ENCODE measurements around the gene GSX1.
A peak's percentile ranks its signal among the peaks of the same experiment; 100 is the strongest.
"Not testable (repeated sequence)": the region's sequence is repeated elsewhere in the genome, so short reads cannot be mapped to it uniquely, and the experiment has no call there.

The GSX1 gene
- 0 reads per million in 2 experiments for total RNA-seq

DNA sequence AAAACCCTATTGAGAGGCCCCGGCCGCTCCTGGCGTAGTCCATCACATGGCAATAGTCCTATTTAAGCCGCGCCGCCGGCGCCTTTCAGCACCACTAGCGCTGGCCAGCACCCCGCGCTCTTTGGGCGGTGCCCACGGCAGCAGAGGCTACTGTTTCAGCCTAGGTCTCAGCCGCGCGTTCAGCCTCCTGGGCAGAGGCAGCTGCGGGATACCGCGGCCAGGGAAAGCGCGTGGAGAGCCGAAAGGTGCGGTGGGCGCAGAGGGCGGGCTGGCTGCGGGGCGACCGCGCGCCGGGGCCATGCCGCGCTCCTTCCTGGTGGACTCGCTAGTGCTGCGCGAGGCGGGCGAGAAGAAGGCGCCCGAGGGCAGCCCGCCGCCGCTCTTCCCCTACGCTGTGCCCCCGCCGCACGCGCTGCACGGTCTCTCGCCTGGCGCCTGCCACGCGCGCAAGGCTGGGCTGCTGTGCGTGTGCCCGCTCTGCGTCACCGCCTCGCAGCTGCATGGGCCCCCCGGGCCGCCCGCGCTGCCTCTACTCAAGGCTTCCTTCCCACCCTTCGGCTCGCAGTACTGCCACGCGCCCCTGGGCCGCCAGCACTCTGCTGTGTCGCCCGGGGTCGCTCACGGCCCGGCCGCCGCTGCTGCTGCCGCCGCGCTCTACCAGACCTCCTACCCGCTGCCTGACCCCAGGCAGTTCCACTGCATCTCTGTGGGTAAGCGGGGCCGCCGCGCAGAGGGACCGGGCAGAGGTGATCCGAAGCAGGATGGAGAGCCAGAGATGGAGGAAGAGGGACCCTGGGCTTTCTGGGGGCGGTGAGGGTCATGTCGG, at the start of gene GSX1:
Gene GSX1, plus strand, starts transcription at position 91 of the 826 bp plus-strand sequence. Its CDS starts 208 bp downstream, at position 299.
- peak; percentile 6 for DNase-seq (ENCODE audit: low read depth)

DNA sequence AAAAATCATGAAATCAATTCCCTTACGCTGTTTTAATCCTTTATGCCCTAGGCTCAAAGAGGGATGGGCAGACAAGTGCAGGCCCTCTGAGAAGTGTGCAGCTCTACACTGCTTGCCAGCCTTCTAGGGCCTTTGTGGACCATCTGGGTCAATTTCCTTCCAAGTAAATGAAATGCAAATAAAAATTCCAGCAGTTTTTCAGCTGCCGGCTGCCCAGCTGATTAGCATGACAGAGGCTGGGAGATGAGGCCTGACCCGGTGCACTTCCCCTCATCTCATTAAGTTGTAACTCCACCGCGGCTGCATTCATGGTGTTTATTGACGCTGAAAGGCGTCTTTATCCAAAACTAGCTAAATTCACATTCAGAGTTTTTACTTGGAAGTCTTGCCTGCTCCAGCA, 47.5 kb upstream of the GSX1 start:
- DNase-seq (ENCODE audit: low read depth): no peak

DNA sequence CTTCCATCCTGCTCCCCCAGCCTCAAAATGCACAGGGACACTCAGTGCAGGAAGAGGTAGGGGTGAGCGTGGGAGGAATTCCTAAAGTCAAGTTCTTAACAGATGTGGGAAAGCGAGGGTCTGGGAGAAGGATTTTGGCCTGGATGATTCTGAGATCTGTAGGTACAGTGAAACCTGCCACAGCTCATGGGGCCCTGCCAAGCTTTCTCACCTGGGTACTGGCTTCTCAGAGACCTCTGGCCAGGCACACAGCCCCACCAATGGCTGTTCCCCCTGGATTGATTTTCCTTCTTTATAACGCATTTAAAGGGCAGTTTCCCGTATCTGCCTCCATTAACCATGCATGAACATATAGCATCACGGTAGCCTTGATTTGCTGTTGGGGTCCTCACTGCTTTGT, 47.0 kb upstream of the GSX1 start:
- DNase-seq (ENCODE audit: low read depth): no peak

DNA sequence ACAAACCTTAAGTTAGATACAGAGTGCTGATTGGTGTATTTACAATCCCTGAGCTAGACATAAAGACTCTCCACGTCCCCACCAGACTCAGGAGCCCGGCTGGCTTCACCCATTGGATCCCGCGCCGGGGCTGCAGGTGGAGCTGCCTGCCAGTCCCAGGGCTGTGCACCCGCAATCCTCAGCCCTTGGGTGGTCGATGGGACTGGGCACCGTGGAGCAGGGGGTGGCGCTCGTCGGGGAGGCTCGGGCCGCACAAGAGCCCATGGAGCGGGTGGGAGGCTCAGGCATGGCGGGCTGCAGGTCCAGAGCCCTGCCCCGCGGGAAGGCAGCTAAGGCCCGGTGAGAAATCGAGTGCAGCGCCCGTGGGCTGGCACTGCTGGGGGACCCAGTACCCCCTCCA, 44.1 kb upstream of the GSX1 start:
- DNase-seq (ENCODE audit: low read depth): not testable (repeated sequence)

DNA sequence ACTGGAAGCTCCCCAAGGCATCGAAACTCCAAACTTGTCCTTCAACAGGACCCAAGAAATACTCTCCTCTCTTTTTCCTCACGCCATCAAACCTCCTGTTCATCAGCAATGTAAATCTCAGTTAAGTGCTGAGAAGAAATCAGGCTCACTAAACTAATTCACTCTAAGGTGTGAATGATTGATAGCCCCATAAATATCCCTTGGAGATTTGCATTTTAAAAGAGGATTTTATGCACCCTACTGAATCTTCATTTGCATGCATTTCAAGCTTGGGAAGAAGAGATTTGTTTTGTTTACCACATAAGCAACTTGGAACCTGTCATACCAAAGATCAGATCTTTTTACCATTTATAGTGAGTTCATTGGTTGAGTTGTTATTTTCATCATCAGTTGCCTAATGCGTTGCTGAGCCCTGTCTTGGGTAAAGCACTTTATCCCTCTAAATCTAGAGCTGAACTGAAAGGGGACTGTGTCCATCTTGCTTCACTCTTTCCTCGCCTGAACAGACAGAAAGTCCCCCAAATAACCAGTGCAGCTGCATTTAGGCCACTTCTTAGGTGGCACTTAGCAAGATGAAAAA, 40.2 kb upstream of the GSX1 start:
- DNase-seq (ENCODE audit: low read depth): no peak

DNA sequence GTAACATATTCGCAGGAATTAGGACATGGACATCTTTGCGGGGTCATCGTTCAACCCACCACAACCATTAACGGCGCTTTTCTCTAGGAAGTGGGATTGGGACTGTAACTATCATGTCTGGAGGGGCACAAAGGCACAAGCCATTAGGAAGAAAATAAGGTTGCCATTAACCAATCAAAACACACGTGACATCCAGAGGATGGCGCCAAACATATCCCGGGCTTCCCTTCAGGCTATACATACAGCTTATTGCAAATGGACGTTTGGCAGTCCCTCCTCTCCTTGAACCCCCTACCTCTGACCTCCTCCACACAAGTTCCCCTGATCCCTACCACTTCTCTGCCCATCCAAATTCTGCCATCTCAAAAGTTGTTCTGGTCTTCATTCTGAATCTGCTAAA, 26.6 kb upstream of the GSX1 start:
- DNase-seq (ENCODE audit: low read depth): no peak

DNA sequence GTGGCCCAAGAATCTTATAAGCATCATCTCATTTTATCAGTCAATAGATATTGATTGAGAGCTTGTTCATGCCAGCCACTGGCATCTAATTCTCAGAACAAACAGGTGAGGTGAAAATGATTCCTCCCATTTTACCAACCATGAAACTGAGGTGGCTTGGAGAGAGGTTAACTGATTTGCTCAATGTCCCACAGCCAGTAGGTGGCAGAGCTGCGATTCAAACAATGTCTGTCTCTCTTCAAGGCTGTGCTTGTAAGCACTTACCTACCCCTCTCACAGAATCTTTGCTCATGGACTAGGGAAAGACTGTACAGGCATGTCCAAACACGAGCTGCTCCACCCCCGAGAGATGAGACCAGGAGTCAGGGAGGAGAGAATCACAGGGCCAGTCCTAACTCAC, 21.5 kb upstream of the GSX1 start:
- no peak for DNase-seq (ENCODE audit: low read depth)

DNA sequence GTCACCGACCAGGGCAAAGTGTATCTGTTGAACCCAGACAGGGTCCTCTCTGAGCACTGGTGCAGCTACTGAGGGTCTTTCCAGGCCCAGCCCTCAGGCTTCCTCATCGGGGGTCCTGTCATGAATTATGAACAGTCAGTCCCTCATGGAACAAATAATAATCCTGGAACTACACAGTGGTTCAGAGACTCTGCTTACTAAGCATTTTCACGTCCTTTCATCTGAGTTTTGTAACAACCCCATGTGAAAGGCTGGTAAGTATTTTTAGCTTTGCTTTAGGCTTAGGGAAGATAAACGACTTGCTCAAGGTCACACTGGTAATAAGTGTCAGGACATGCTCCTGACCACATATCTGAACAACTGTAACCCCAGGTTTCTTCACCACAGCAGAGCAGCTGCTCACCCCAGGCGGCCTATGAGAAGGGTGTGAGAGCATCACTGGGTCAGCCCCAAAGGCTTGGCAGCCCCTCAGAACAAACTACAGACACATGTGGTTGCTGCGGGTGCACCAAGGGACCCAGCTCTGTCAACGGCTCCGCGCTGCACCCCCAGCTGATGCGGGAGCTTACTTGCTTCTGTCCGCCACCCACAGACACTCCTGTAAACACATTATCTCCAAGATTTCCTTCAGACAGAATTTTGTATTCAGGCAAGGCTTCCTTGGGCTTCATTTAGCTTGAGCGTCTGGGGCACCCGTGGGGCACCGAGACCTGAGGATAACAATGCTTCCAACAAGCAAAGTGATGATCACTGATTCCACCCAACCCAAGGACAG, 19.4 kb upstream of the GSX1 start:
- DNase-seq (ENCODE audit: low read depth): no peak

DNA sequence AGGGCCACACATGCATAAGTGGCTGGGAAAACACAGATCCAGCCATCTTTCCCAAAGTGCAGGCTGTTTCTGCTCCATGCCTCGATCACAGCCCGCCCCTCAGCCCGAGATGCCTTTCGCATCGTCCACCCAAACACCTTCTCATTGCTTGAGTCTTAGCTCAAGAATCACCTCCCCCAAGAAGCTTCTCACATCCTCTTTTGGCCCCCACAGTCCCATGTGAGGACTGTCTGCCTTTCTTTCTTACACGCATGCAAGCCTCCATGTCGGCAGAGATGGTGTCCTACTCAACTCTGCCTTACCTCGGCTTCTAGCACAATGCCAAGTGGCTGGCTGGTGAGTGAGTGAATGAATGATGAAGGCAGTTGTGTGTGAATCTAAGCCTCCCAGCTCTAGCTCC, 18.1 kb upstream of the GSX1 start:
- no peak for DNase-seq (ENCODE audit: low read depth)

DNA sequence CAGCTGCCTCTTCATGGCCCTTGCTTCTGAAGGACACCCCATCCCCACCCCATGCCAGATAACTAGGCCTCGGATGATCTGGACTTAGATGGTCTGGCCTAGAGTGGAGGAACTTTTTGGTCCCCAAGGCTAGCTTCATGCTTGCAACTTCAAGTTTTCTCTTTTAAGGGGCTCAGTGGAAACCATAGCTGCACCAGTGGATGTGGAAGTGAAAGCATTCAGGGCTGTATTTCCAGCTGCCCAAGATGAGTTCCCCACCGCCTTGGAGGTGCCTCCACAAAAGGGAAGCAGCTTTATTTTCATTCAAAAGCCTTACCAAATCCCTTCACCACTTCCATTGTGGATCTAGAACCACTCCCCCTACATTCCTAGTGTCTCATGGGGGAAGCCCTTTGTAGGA, 17.6 kb upstream of the GSX1 start:
- no peak for DNase-seq (ENCODE audit: low read depth)

DNA sequence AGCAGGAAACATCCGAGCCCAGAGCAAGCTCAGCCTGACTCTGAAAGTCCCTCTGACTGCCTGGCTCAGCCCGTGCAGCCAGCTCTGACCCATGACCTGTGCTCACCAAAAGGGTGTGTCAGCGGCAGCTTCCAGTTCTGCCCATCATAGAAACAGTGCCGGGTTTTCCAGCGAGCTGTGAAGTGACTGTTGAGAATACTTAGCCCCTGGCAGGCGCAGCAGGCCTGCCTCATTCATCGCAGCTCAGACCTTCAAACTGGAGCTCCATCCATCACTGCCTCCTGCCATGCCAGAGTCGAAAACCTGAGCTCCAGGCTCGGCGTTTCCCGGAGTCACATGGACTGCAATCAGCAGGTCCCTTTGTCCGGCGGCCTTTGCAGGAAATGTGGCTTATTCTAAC, 16.3 kb upstream of the GSX1 start:
- no peak for DNase-seq (ENCODE audit: low read depth)

DNA sequence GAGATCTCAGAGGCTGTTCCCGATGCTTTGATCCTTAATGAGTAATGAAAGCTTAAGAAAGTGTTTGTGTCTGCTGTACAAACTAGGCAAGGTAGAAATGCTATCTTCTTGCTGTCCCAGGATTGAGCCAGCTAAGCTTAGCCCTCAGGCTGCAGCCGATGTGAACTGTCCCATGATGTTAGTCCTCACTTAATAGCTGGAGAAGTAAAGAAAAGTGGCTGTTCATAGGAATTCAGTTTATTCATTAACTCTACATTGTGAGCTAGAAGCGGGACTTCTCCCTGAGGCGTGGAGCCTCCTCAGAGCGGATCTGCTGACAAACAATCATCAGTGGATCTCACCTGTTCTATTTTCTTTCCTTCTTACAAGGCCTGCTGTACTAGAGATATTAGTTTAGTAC, 10.1 kb upstream of the GSX1 start:
- DNase-seq (ENCODE audit: low read depth): no peak

DNA sequence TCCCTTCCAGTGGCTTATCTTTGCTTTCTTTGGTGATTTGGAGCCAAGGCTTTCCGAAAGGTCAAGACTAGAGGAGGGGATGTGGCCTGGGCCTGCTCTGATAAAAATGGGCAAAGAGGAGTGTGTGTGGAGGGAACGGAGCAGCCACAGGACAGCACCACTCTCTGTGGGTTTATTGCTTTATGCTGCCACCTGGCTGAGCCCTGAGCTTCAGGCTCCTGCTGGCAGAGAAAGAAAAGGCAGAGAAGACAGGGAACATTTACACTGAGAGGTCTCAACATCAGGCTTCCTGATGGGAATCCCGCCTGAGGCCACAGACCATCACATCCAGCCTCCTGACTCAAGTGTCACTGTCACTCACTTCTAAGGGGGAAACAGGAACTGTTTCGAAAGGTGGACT, 9.2 kb upstream of the GSX1 start:
- DNase-seq (ENCODE audit: low read depth): no peak

DNA sequence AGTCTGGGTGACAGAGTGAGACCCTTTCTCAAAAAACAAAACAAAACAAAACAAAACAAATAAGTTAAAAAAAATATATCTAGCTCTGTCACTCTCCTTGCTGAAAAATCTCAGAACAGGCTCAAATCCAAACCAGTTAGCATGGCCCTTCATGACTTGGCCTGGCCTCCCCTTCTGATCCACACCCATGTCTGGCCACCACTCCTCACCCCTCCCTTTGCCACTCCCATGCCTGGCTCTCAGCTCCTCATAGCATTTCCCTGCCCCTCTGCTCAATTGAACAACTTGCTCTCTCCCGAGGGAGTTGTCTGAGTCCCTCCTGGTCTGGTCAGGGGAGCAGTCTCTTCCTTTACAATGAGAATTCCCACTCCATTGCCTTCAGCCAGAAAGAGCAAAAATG, 4.0 kb upstream of the GSX1 start:
- DNase-seq (ENCODE audit: low read depth): no peak

DNA sequence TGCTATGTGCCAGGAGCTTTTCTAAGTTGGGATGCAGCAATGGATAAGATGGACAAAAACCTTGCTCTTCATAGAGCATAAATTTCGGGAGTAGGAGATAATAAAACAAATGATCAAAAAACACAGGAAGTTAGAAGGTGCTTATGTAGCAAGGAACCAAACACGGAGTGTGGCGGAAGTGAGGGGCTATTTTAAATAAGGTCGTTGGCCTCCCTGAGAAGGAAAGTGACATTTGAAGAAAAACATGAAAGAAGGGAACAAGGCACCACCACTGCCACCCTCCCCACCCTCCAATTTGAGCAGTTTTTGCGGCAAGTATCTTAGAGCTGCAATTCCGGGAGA, 3.2 kb upstream of the GSX1 start:
- no peak for DNase-seq (ENCODE audit: low read depth)

DNA sequence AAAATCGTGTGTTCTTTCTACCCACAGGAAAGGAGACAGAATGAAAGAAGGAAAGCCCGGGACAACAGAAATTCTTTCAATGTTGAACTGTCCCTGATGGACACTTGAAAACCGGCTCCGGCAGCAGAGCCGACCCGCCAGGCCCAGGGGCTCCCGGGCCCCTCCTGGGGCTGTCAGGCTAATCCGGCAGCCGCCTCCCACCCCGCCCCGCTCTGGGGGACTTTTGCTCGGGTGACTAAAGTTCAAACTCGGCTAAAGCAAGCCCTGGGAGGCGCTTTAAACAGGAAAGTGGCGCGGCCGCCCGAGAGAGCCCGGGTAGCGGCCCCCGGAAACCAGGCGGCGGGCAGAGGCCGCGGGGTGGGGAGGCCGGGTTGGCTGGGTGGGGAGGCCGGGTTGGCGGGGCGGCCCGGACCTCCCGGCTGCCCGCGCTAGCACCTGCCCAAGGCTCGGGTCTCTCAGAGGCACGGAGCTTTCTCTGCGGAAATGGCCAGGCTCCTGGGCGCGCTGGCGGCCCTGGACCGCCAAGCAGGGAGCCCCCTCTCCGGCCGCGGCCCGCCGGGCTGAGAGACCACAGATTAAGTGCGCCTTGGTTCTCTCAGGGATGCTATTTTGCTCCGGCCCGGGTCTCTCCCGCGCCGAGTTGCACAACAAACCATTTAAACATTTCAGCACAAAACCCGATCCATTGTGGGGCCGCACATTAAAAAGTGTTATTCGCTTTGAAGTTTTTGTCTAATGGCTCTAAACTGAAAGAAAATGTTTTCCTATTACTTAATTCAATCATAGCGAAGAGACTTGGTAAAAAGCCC, 2.6 kb upstream of the GSX1 start:
- no peak for DNase-seq (ENCODE audit: low read depth)

DNA sequence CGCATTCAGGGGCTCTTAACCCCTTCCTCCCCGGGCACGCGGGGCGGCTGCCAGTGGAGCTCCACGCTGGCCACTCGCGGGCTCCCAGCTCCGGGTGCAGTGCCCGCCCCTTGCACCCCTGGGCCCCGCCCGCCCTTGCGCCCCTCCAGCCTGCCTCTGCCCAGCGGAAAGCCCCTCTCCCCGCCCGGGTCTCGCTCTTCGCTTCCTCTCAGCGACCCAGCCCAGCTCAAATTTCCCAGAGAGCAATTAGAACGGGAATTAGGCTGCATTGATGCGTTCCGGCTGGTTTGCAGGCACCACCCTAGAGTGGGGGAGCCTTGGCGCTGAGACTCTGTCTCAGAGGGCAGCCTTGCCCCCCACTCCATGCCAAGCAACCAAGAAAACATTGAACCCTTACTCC, 1.8 kb upstream of the GSX1 start:
- no peak for DNase-seq (ENCODE audit: low read depth)

DNA sequence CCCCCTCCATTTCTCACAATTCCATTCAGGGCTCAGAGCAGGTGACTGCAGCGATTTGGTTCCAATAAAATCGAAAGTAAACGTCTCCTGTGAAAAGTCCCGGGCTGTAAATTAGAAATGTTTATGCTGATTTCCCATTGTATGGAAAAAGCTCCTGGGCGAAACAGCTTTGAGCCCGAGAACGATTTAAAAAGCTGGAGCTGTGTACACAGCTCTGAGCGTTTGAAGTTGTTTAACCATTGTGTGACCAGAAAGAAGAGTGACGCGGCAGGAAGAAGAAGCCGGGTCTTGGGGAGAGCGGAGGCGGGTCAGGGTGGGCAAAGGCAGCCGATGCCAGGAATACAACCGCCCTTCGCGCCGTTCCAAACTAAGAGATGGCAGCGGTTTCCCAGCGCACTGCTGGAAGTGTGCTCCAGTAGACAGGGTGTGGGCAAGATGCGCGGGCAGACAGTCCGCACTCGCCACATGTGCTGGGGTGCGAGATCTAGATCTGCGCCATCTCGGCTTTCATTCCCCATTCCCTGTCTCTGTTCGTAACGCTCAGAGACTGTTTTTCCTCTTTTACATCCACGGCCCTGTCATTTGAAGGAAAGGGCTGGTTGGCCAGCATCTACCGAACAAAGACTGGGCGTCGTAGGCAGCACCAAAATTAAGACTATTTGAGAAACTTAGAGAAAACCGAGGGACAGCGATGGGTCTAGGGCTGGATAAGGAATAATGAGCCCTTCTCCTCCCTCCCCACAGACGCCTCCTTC, 960 bp upstream of the GSX1 start:
- no peak for DNase-seq (ENCODE audit: low read depth)

DNA sequence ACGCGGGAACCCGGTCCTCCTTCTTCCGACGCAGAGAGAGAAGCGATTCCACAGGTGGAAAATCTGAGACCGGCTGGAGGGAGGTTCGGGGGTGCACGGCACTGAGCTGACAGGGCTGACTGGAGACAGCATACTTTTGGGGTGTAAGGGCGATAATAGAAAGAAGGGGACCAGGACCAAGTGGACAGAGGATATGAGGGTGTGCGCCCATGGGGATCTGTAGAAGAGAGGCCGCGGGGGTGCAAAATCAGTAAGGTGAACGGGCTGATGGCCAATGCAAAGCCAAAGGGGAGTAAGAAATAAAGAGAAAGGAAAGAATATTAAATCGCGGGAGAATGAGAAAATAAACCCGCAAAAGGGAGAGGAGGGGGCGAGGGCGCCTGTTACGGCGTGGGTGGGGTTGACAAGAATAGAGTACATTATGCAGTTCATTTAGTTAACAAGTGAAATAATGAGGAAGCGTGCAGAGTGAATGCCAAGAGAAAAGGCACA, 336 bp upstream of the GSX1 start:
- DNase-seq (ENCODE audit: low read depth): no peak

DNA sequence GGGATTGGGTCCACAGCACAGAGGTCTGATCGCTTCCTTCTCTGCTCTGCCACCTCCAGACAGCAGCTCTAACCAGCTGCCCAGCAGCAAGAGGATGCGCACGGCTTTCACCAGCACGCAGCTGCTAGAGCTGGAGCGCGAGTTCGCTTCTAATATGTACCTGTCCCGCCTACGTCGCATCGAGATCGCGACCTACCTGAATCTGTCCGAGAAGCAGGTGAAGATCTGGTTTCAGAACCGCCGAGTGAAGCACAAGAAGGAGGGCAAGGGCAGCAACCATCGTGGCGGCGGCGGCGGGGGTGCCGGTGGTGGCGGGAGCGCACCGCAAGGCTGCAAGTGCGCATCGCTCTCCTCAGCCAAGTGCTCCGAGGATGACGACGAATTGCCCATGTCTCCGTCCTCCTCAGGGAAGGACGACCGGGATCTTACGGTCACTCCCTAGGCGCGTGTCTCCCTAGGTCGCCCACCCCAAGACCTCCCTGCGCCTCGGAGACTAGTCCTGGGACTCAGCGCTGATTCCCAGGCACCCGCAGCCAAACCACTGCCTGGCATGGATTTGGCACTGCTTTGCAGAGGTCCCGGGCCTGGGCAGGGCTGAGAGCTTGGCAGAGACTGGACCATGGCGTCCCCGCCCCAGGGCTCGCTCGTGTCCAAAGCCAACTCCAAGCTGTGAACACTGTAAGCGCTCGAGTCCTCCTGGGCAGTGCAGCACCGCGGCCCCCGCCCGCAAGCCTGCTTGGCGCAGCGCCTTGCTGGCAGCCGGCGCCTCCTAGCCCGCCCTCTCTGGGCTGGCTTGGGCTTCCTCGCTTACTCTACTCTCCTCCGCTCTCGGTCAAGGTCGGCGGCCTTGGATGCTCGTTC, 1.5 kb downstream of the GSX1 start:
- DNase-seq (ENCODE audit: low read depth): no peak

DNA sequence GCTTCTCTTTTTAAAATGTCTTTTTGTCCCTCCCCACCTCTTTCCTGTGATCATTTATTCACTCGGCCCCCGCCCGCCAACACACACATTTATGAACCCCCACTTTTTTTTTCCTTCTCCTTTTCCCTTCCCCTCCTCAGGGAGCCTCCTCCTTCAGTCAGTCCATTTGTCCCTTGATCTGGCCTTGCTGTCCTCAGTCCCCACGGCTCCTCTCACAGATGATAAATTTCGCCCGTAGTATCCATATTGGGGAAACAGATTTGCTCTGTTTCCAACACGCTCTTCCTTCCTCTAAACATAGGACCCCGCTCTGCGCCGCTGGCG, 2.0 kb downstream of the GSX1 start:
- no peak for DNase-seq (ENCODE audit: low read depth)

Measured in T follicular helper cell (primary cell).